ENCODE data around the gene SRP54. TPM values are rescaled to one million over a fixed set of nuclear protein-coding genes. Genes with fewer than 3 reads are reported as not detected.

SRP54 gene
- total and polyA plus RNA-seq, 2 of the 8 experiments (the other 6 are each of a cell fraction or from before 2014, with no cell fraction given): 19.7 to 60.0 TPM

DNA sequence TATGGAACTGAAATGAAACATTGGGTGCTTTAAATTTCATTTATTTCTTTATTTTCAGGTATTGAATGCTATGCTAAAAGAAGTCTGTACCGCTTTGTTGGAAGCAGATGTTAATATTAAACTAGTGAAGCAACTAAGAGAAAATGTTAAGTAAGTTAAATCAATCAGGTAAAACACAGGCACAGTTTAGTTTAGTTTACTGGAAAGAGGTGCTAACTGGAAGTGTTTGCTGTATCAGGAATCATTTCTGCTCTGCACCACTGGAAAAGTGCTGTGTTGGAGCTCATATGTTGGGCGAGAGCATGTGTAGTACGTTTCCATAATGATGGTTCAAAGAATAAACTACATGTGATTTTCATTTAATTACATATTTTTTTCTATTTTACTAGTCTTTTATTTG, 16.7 kb downstream of the SRP54 start (continued):
- TF ChIP-seq EP300 (IDR thresholded peaks at IDR 0.05; ENCODE audit: borderline replicate concordance in 1 of 2, low read depth in 2 of 2, low read length in 2 of 2) (no peak), YY1 (IDR thresholded peaks at IDR 0.05; ENCODE audit: low read depth, low read length) (no peak), SIRT6 (IDR thresholded peaks at IDR 0.05; ENCODE audit: low read length) (no peak)

Data from H1 (cell line).